CD4-positive, CD25-positive, alpha-beta regulatory T cell (primary cell): ENCODE data around the gene SACM1L. TPM values are rescaled to one million over a fixed set of nuclear protein-coding genes. Genes with fewer than 3 reads are reported as not detected.
A peak's percentile ranks its signal among the peaks of the same experiment; 100 is the strongest.

ENCODE experiments used
- ATAC-seq, 2 donors: fragments of 150-1000 bp; cut with Tn5 transposase; one replicate each; pipeline ENCODE4 v1.10.0; 2021; ENCODE audit warnings: low read depth in 2 of 2, moderate number of reproducible peaks in 2 of 2, moderate library complexity in 1 of 2
- DNase-seq, 3 donors: peaks; one replicate each; pipeline versions ENCODE4 v3.0.0 to v3.0.0-alpha.2; 2012 to 2022; ENCODE audit warnings: mixed read lengths in 1 of 3
- H3K27ac ChIP-seq: one replicate; pipeline ENCODE4 v1.7.0; 2013; ENCODE audit warnings: mild to moderate bottlenecking, low read length; ENCODE audit not compliant: insufficient read depth, poor library complexity, severe bottlenecking
- H3K27me3 ChIP-seq: one replicate; pipeline ENCODE4 v1.7.0; 2013; ENCODE audit warnings: low read length; ENCODE audit not compliant: control insufficient read depth, insufficient read depth
- H3K36me3 ChIP-seq: one replicate; pipeline ENCODE4 v1.7.0; 2013; ENCODE audit warnings: mild to moderate bottlenecking, low read length, moderate library complexity; ENCODE audit not compliant: control insufficient read depth, insufficient read depth
- H3K4me1 ChIP-seq: 2 replicates; pipeline ENCODE4 v1.7.0; 2013; ENCODE audit warnings: mild to moderate bottlenecking, low read length; ENCODE audit not compliant: insufficient read depth, control insufficient read depth, poor library complexity, severe bottlenecking
- H3K4me3 ChIP-seq: one replicate; pipeline ENCODE4 v1.7.0; 2013; ENCODE audit warnings: low read depth, mild to moderate bottlenecking, low read length, moderate library complexity
- H3K9me3 ChIP-seq, 2 experiments: 1 replicate in 1 of 2; 2 replicates in 1 of 2; pipeline ENCODE4 v1.7.0; 2013; ENCODE audit warnings: low read length in 2 of 2, mild to moderate bottlenecking in 1 of 2, moderate library complexity in 1 of 2; ENCODE audit not compliant: control insufficient read depth in 2 of 2
- H3K27ac Mint-ChIP-seq, 3 donors: one replicate each; pipeline ENCODE4 v1.8.0; 2020 to 2022; ENCODE audit warnings: mild to moderate bottlenecking in 3 of 3, mixed read lengths in 3 of 3, moderate library complexity in 2 of 3
- H3K27me3 Mint-ChIP-seq: one replicate; pipeline ENCODE4 v1.8.0; 2022; ENCODE audit warnings: mild to moderate bottlenecking, mixed read lengths
- H3K36me3 Mint-ChIP-seq: one replicate; pipeline ENCODE4 v1.8.0; 2020; ENCODE audit warnings: mixed read lengths
- H3K4me1 Mint-ChIP-seq, 4 donors: one replicate each; pipeline ENCODE4 v1.8.0; 2020 to 2022; ENCODE audit warnings: mixed read lengths in 4 of 4, mild to moderate bottlenecking in 1 of 4
- H3K4me3 Mint-ChIP-seq, 4 donors: one replicate each; pipeline ENCODE4 v1.8.0; 2020 to 2022; ENCODE audit warnings: mild to moderate bottlenecking in 4 of 4, mixed read lengths in 4 of 4, moderate library complexity in 3 of 4
- H3K9me3 Mint-ChIP-seq, 7 donors: one replicate each; pipeline ENCODE4 v1.8.0; 2020 to 2022; ENCODE audit warnings: mixed read lengths in 7 of 7, mild to moderate bottlenecking in 3 of 7, moderate library complexity in 2 of 7
- polyA plus RNA-seq, 4 donors: library from polyadenylated mRNA; unstranded; fragments of 300-500 nt; fragmentation: Illumina TruSeq; gene quantifications; one replicate each; pipeline ENCODE4 v1.2.3, GENCODE V29; 2021
- total RNA-seq: library from RNA; stranded (reverse); gene quantifications from one replicate; pipeline ENCODE4 v1.2.3, GENCODE V29; 2022

SACM1L gene
- total and polyA plus RNA-seq, 5 donors from 2014 or later = 13.4 to 70.0 (median 19.4) TPM

- peaks cover 68% of the 10 kb centered on the region for H3K36me3 Mint-ChIP-seq
Measured at GRCh38 chr3:45737234-45737633, 48.0 kb downstream of the SACM1L start.

DNA sequence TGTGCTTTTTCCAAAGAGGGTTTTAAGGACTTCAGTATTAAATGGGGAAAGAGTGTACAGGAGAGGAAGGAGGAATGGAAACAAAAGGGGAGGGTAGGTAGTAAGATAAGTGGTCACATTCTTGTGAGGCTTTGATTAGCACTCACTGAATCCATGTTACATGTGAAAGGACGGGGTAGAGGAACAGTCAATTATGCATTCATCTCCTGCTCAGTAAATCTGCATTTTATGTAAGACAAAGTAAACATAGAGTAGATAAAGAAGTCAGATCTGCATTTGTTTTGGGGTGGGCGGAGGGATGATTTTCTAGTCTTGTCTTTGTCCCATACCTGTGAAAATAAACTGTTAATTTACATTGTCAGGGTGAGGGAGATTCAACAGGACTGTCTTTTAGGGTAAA is 50.8 kb downstream of the SACM1L start:
- Histone ChIP-seq H3K36me3 (peaks cover 77% of the 10 kb centered on the region), H3K4me1 (peaks cover 30% of the 10 kb centered on the region), H3K27me3 (no peaks in the 10 kb centered on the region), H3K4me3 (peak overlapping the region; percentile 20), H3K27ac (peak overlapping the region; percentile 60), H3K9me3 (no peaks in the 10 kb centered on the region)
- ATAC-seq = no peak
- DNase-seq = no peak
- H3K4me3 Mint-ChIP-seq = peak overlapping the region in 3 of 4 donors; percentile 15 to 69 (median 51)
- H3K27ac Mint-ChIP-seq = peak overlapping the region; percentile 76 to 93 (median 78)
- peaks cover 63% of the 10 kb centered on the region for H3K36me3 Mint-ChIP-seq
- H3K9me3 Mint-ChIP-seq = no peaks in the 10 kb centered on the region
- no peaks in the 10 kb centered on the region for H3K27me3 Mint-ChIP-seq
- H3K4me1 Mint-ChIP-seq = peaks cover 25 to 53% (median 37%) of the 10 kb centered on the region in 4 donors

More at GRCh38 chr3:45737234-45737633, 48.0 kb downstream of the SACM1L start:
- DNase-seq = no peak
- no peak overlapping the region for H3K4me3 ChIP-seq
- peaks cover 27 to 48% (median 37%) of the 10 kb centered on the region in 4 donors for H3K4me1 Mint-ChIP-seq
- no peaks in the 10 kb centered on the region for H3K27me3 Mint-ChIP-seq
- ATAC-seq = no peak
- H3K27me3 ChIP-seq = no peaks in the 10 kb centered on the region
- H3K9me3 ChIP-seq = no peaks in the 10 kb centered on the region
- H3K4me1 ChIP-seq = peaks cover 30% of the 10 kb centered on the region
- peaks cover 85% of the 10 kb centered on the region for H3K36me3 ChIP-seq
- peak overlapping the region in 2 of 3 donors; percentile 68 to 73 for H3K27ac Mint-ChIP-seq
- no peak overlapping the region for H3K27ac ChIP-seq
- H3K4me3 Mint-ChIP-seq = no peak overlapping the region
- no peaks in the 10 kb centered on the region for H3K9me3 Mint-ChIP-seq

DNA sequence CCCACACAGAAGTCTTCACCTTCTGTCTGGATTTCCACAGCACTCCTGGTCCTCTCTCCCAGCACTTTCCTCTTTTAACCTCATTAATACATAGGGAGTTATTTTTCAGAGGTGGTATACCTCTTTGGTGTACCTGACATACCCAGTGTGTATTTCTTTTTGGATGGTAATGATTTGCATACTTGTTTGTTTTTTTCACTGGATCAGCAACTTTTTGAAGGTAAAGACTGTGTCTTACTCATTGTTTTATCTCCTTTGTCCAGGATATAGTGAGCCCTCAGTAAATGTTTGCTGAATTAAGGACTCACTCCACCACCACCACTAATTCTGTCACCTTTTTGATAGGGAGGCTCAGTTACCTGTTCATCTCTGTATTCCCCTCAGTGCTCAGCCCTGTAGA is 52.1 kb downstream of the SACM1L start:
- H3K4me3 Mint-ChIP-seq = peak overlapping the region in 3 of 4 donors; percentile 16 to 65 (median 49)
- no peak for DNase-seq
- H3K4me1 Mint-ChIP-seq = peaks cover 24 to 49% (median 37%) of the 10 kb centered on the region in 4 donors
- Histone ChIP-seq H3K27ac (peak overlapping the region; percentile 64), H3K4me3 (peak overlapping the region; percentile 5), H3K27me3 (no peaks in the 10 kb centered on the region), H3K9me3 (no peaks in the 10 kb centered on the region), H3K36me3 (peaks cover 76% of the 10 kb centered on the region), H3K4me1 (peaks cover 30% of the 10 kb centered on the region)
- no peak for ATAC-seq
- no peaks in the 10 kb centered on the region for H3K27me3 Mint-ChIP-seq
- H3K9me3 Mint-ChIP-seq = no peaks in the 10 kb centered on the region
- H3K27ac Mint-ChIP-seq = peak overlapping the region; percentile 67 to 91 (median 72)
- peaks cover 60% of the 10 kb centered on the region for H3K36me3 Mint-ChIP-seq

GRCh38 chr3:45741742-45742460 is 52.7 kb downstream of the SACM1L start:
- Mint-ChIP-seq H3K27ac (peak overlapping the region; percentile 72 to 91 (median 89)), H3K27me3 (no peaks in the 10 kb centered on the region), H3K36me3 (peaks cover 56% of the 10 kb centered on the region), H3K9me3 (no peaks in the 10 kb centered on the region), H3K4me3 (peak overlapping the region in 3 of 4 donors; percentile 16 to 56 (median 40)), H3K4me1 (peaks cover 24 to 48% (median 37%) of the 10 kb centered on the region in 4 donors)
- peak; percentile 45 to 66 for ATAC-seq
- Histone ChIP-seq H3K27ac (peak overlapping the region; percentile 64), H3K9me3 (no peaks in the 10 kb centered on the region), H3K4me3 (peak overlapping the region; percentile 5), H3K36me3 (peaks cover 69% of the 10 kb centered on the region), H3K4me1 (peaks cover 30% of the 10 kb centered on the region), H3K27me3 (no peaks in the 10 kb centered on the region)
- DNase-seq = peak in 1 of 3 donors; percentile 61

GRCh38 chr3:45742461-45743089 is 53.4 kb downstream of the SACM1L start:
- Mint-ChIP-seq H3K9me3 (no peaks in the 10 kb centered on the region), H3K27me3 (no peaks in the 10 kb centered on the region), H3K4me3 (peak overlapping the region in 2 of 4 donors; percentile 16 to 44), H3K36me3 (peaks cover 49% of the 10 kb centered on the region), H3K4me1 (peaks cover 24 to 48% (median 34%) of the 10 kb centered on the region in 4 donors), H3K27ac (peak overlapping the region; percentile 72 to 91 (median 89))
- Histone ChIP-seq H3K4me1 (peaks cover 30% of the 10 kb centered on the region), H3K9me3 (no peaks in the 10 kb centered on the region), H3K36me3 (peaks cover 62% of the 10 kb centered on the region), H3K27me3 (no peaks in the 10 kb centered on the region), H3K27ac (no peak overlapping the region), H3K4me3 (no peak overlapping the region)
- DNase-seq (no peak), ATAC-seq (no peak)

DNA sequence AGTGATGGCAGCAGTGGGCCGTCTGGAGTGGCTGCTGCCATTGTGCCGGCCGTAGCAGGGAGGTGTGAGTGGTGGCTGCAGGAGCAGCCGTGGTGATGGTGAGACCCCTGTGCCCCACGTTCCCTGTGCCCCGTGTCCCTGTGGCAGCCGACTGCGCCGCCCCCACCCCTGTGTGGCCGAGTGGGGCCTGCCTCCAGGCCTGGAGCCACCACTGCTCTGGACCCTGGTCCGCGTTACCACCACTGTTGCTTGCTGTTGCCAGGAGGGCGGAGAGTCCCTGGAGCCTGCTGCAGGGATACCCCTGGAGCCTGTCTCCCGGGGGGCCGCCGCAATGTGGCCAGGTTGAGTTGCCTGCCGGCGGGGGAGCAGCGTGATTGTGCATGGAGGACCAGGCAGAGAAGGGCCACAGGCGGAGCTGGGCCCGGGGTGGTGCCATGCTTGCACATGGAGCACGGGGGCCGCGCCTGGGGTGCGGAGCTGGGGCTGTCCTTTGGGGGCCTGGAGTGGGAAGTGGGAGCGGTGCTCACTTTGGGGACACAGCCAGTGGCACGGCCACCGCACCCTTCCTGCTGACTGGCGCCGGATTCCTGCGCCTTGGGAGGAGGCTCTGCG is 57.1 kb downstream of the SACM1L start:
- Histone ChIP-seq H3K36me3 (peaks cover 30% of the 10 kb centered on the region), H3K9me3 (no peaks in the 10 kb centered on the region), H3K4me3 (no peak overlapping the region), H3K27me3 (no peaks in the 10 kb centered on the region), H3K4me1 (peaks cover 9% of the 10 kb centered on the region), H3K27ac (no peak overlapping the region)
- Mint-ChIP-seq H3K27me3 (no peaks in the 10 kb centered on the region), H3K9me3 (no peaks in the 10 kb centered on the region), H3K4me3 (no peak overlapping the region), H3K27ac (peak overlapping the region in 1 of 3 donors; percentile 20), H3K36me3 (peaks cover 28% of the 10 kb centered on the region), H3K4me1 (peaks cover 9 to 16% (median 15%) of the 10 kb centered on the region in 4 donors)
- DNase-seq = no peak
- no peak for ATAC-seq

DNA sequence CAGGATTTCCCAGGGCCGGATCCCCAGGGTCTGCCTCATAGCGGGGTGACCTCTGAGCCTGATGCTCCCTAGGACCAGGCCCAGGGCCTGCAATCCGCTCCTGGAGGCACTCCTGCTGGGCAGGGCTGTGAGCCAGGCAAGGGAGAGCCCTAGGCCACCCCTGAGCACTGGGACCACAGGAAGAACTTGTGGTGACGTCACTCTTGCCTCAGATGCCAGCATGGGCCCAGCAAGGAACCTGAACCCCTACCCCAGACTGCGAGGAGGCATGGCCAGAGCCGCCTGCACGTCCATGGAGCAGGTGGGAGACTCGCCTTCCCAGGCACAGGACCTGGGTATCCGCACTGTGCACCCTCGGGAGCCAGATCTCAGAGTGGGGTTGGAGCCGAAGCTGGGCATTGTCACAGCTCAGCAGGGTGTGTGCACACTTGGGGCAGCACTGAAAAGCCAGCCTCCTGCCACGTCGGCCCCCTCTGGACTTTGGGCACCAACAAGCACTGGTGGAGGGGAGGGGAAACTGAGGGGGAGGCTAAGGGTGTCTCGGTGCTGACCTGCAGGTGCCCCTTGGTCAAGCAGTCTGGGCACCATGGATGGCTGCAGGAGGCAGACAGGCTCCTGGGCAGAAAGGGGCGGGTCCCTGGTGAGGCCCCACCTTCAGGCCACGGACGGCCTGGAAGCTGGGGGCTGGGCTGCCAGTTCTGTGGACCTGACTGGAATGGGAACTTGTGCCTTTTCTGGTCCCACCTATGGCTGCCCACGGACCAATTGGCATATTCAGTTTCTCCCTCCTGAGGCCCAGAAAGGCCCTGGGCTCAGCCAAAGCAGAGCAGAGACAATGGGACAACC is 57.8 kb downstream of the SACM1L start:
- peaks cover 2% of the 10 kb centered on the region for H3K4me1 ChIP-seq
- no peak overlapping the region for H3K4me3 ChIP-seq
- H3K36me3 ChIP-seq = peaks cover 30% of the 10 kb centered on the region
- no peak overlapping the region for H3K27ac Mint-ChIP-seq
- no peak overlapping the region for H3K27ac ChIP-seq
- no peaks in the 10 kb centered on the region for H3K27me3 ChIP-seq
- no peaks in the 10 kb centered on the region for H3K9me3 ChIP-seq
- no peaks in the 10 kb centered on the region for H3K9me3 Mint-ChIP-seq
- H3K27me3 Mint-ChIP-seq = no peaks in the 10 kb centered on the region
- no peak overlapping the region for H3K4me3 Mint-ChIP-seq
- peaks cover 27% of the 10 kb centered on the region for H3K36me3 Mint-ChIP-seq
- DNase-seq = no peak
- no peak for ATAC-seq
- peaks cover 5 to 10% (median 8%) of the 10 kb centered on the region in 4 donors for H3K4me1 Mint-ChIP-seq
